MM.1S (cell line): ENCODE data around the gene ITSN2.

Experiments
- DNase-seq: peaks from one replicate; pipeline ENCODE4 v3.0.0-alpha.2; 2015
- H2AFZ ChIP-seq: fragments of 300-600 bp; sonication (generic); 2 replicates; pipeline ENCODE4 v1.6.0; 2016; ENCODE audit warnings: antibody characterized with exemption, low read length
- H3F3A ChIP-seq: fragments of 300-600 bp; sonication (generic); 2 replicates; pipeline ENCODE4 v1.6.1; 2016; ENCODE audit warnings: mild to moderate bottlenecking, antibody characterized with exemption, low read length, moderate library complexity, mixed read lengths; ENCODE audit not compliant: insufficient read depth
- H3K27ac ChIP-seq: fragments of 300-600 bp; sonication (generic); 2 replicates; pipeline ENCODE4 v1.5.1; 2016; ENCODE audit warnings: mild to moderate bottlenecking, low read length
- H3K27me3 ChIP-seq: fragments of 300-600 bp; sonication (generic); replicated peaks from 2 replicates; pipeline ENCODE4 v1.6.0; 2016; ENCODE audit warnings: low read length; ENCODE audit not compliant: insufficient read depth
- H3K36me3 ChIP-seq: fragments of 300-600 bp; sonication (generic); replicated peaks from 2 replicates; pipeline ENCODE4 v1.6.1; 2016; ENCODE audit warnings: mild to moderate bottlenecking, low read length, mixed read lengths; ENCODE audit not compliant: insufficient read depth
- H3K4me1 ChIP-seq: fragments of 300-600 bp; sonication (generic); 2 replicates; pipeline ENCODE4 v1.6.1; 2016; ENCODE audit warnings: low read length, mixed read lengths
- H3K4me2 ChIP-seq: fragments of 300-600 bp; sonication (generic); 2 replicates; pipeline ENCODE4 v1.6.0; 2016; ENCODE audit warnings: low read depth, low read length
- H3K4me3 ChIP-seq: fragments of 300-600 bp; sonication (generic); 2 replicates; pipeline ENCODE4 v1.5.1; 2016; ENCODE audit warnings: low read length, mixed read lengths
- H3K79me2 ChIP-seq: fragments of 300-600 bp; sonication (generic); 2 replicates; pipeline ENCODE4 v1.6.1; 2016; ENCODE audit warnings: mixed run types, low read length, mixed read lengths
- H3K9ac ChIP-seq: fragments of 300-600 bp; sonication (generic); 2 replicates; pipeline ENCODE4 v1.6.1; 2016; ENCODE audit warnings: low read length, mixed read lengths
- H3K9me2 ChIP-seq: fragments of 300-600 bp; sonication (generic); replicated peaks from 2 replicates; pipeline ENCODE4 v1.6.1; 2016; ENCODE audit warnings: mild to moderate bottlenecking, low read length, mixed read lengths; ENCODE audit not compliant: insufficient read depth
- H3K9me3 ChIP-seq: fragments of 300-600 bp; sonication (generic); replicated peaks from 2 replicates; pipeline ENCODE4 v1.6.1; 2016; ENCODE audit warnings: mild to moderate bottlenecking, low read length, mixed read lengths; ENCODE audit not compliant: insufficient read depth
- H4K20me1 ChIP-seq: fragments of 300-600 bp; sonication (generic); 2 replicates; pipeline ENCODE4 v1.6.1; 2016; ENCODE audit warnings: mild to moderate bottlenecking, low read length, moderate library complexity, mixed read lengths; ENCODE audit not compliant: insufficient read depth
- EZH2 ChIP-seq: fragments of 300-600 bp; sonication (generic); optimal IDR thresholded peaks from 2 replicates; pipeline ENCODE3; 2017; ENCODE audit warnings: low read depth, mild to moderate bottlenecking, antibody characterized with exemption, low read length, mixed read lengths
- EZH2phosphoT487 ChIP-seq: fragments of 300-600 bp; sonication (generic); IDR thresholded peaks from 2 replicates; pipeline ENCODE4 v1.6.1; 2018; ENCODE audit warnings: antibody characterized with exemption, low read length
- TF ChIP-seq, protein P1 (sequence below): fragments of 300-600 bp; sonication (generic); IDR thresholded peaks from 2 replicates; pipeline ENCODE4 v1.5.1; 2016; ENCODE audit warnings: antibody characterized with exemption, low read length, mixed read lengths

Gene ITSN2

DNA sequence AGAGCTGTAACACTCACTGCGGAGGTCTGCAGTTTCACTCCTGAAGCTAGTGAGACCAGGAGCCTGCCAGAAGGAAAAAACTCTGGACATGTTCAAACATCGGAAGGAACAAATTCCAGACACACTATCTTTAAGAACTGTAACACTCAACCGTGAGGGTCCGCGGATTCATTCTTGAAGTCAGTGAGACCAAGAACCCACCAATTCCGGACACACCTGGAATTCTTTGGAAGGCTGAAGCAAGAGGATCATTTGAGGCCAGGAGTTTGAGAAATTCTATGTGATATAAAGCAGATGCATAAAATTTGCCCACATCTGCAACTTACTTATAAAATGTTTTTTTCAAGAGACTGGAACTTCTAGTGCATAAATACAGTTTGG lies 43.5 kb upstream of the ITSN2 start:
- Histone ChIP-seq H3K4me2 (no peak overlapping the region), H3K9me2 (no peaks in the 10 kb centered on the region), H3F3A (no peaks in the 10 kb centered on the region), H3K9me3 (no peaks in the 10 kb centered on the region), H4K20me1 (no peaks in the 10 kb centered on the region), H3K79me2 (no peaks in the 10 kb centered on the region), H3K27ac (no peak overlapping the region), H2AFZ (no peak overlapping the region), H3K27me3 (no peaks in the 10 kb centered on the region), H3K4me3 (no peak overlapping the region), H3K9ac (no peak overlapping the region), H3K36me3 (no peaks in the 10 kb centered on the region), H3K4me1 (no peaks in the 10 kb centered on the region)
- DNase-seq: no peak
- TF ChIP-seq, protein P1, sequence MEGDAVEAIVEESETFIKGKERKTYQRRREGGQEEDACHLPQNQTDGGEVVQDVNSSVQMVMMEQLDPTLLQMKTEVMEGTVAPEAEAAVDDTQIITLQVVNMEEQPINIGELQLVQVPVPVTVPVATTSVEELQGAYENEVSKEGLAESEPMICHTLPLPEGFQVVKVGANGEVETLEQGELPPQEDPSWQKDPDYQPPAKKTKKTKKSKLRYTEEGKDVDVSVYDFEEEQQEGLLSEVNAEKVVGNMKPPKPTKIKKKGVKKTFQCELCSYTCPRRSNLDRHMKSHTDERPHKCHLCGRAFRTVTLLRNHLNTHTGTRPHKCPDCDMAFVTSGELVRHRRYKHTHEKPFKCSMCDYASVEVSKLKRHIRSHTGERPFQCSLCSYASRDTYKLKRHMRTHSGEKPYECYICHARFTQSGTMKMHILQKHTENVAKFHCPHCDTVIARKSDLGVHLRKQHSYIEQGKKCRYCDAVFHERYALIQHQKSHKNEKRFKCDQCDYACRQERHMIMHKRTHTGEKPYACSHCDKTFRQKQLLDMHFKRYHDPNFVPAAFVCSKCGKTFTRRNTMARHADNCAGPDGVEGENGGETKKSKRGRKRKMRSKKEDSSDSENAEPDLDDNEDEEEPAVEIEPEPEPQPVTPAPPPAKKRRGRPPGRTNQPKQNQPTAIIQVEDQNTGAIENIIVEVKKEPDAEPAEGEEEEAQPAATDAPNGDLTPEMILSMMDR: no peak
- TF ChIP-seq EZH2 (no peak), EZH2phosphoT487 (no peak)

DNA sequence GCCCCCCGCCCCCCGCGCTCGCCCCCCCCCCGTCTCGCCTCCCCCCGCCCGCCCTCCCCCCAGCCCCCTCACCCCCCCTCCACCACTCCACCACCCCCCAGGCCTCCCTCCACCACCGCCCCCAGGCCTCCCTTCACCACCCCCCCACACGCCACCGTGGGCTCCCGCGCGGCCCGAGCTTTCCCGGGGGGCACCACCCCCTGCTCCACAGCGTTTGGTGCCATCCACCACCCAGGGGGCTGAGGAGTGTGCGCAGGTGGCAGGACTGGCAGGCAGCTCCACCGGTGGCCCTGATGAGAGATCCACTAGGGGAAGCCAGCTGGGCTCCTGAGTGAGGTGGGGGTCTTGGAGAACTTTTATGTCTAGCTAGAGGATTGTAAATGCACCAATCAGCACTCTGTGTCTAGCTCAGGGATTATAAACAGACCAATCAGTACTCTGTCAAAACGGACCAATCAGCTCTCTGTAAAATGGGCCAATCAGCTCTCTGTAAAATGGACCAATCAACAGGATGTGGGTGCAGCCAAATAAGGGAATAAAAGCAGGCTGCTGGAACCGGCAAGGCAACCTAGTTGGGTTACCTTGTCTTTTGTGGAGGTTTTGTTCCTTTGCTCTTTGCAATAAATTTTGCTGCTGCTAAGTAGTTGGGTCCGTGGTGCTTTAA lies 43.0 kb upstream of the ITSN2 start:
- H3K4me3 ChIP-seq: no peak overlapping the region
- H3K9me3 ChIP-seq: no peaks in the 10 kb centered on the region
- H3K4me2 ChIP-seq: no peak overlapping the region
- no peaks in the 10 kb centered on the region for H3K36me3 ChIP-seq
- H3K27me3 ChIP-seq: no peaks in the 10 kb centered on the region
- no peaks in the 10 kb centered on the region for H3K9me2 ChIP-seq
- H3K9ac ChIP-seq: no peak overlapping the region
- H3K79me2 ChIP-seq: no peaks in the 10 kb centered on the region
- no peak for DNase-seq
- no peaks in the 10 kb centered on the region for H3K4me1 ChIP-seq
- H3K27ac ChIP-seq: no peak overlapping the region
- no peaks in the 10 kb centered on the region for H3F3A ChIP-seq
- no peaks in the 10 kb centered on the region for H4K20me1 ChIP-seq
- TF ChIP-seq EZH2 (no peak), EZH2phosphoT487 (no peak)
- TF ChIP-seq, protein P1: no peak
- H2AFZ ChIP-seq: no peak overlapping the region

DNA sequence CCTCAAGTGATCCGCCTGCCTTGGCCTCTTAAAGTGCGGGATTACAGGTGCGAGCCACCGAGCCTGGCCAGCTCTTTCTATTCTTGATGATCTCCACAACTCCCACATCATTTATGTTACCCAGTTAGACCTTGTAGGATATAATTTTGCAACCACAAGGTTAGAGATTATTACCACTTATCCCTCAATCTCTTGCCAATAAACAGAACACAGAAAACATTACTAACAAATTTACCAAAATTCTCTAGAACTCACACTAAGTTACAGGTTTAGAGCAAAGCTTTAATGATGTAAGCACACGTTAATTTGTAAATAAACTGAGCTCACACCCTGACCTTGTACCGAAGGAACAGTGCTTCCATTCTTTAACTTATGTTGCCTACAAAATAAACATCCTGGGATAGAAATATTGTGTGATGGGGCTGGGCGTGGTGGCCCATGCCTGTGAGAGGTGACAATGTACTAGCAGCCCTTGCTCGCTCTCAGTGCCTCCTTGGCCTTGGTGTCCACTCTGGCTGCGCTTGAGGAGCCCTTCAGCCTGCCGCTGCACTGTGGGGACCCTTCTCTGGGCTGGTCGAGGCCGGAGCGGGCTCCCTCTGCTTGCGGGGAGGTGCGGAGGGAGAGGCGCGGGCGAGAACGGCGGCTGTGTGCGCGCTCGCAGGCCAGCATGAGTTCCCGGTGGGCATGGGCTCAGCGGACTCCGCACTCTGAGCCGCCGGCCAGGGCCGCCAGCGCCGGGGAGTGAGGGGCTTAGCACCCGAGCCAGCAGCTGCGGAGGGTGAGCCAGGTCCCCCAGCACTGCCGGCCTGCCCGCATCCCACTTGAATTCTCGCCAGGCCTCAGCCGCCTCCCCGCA lies 42.1 kb upstream of the ITSN2 start:
- TF ChIP-seq EZH2 (no peak), EZH2phosphoT487 (no peak)
- TF ChIP-seq, protein P1: no peak
- DNase-seq: no peak
- Histone ChIP-seq H3F3A (no peaks in the 10 kb centered on the region), H4K20me1 (no peaks in the 10 kb centered on the region), H2AFZ (no peak overlapping the region), H3K4me1 (no peaks in the 10 kb centered on the region), H3K4me3 (no peak overlapping the region), H3K4me2 (no peak overlapping the region), H3K27ac (no peak overlapping the region), H3K36me3 (no peaks in the 10 kb centered on the region), H3K79me2 (no peaks in the 10 kb centered on the region), H3K9me3 (no peaks in the 10 kb centered on the region), H3K27me3 (no peaks in the 10 kb centered on the region), H3K9me2 (no peaks in the 10 kb centered on the region), H3K9ac (no peak overlapping the region)
